Mesenchymal stem cell (in vitro differentiated cells and primary cell): Measurements from ENCODE around the gene CKAP2L.

Experiments used
- DNase-seq: peaks from one replicate; pipeline ENCODE4 v3.0.0-alpha.2; 2013
- H2AFZ ChIP-seq: one replicate; pipeline ENCODE4 v1.6.1; 2013; ENCODE audit warnings: low read depth, mild to moderate bottlenecking, control low read depth, inconsistent platforms, low read length, moderate library complexity
- H2AK5ac ChIP-seq: 2 replicates; pipeline ENCODE4 v1.6.1; 2013; ENCODE audit warnings: low read length, moderate library complexity, mild to moderate bottlenecking, inconsistent platforms; ENCODE audit not compliant: severe bottlenecking
- H2BK120ac ChIP-seq: one replicate; pipeline ENCODE4 v1.6.1; 2013; ENCODE audit warnings: low read depth, mild to moderate bottlenecking, inconsistent platforms, low read length, moderate library complexity
- H2BK12ac ChIP-seq, 2 experiments: one replicate each; pipeline ENCODE4 v1.6.1; 2013; ENCODE audit warnings: inconsistent platforms in 2 of 2, low read length in 2 of 2, mild to moderate bottlenecking in 2 of 2, moderate library complexity in 2 of 2, control low read depth in 1 of 2
- H2BK15ac ChIP-seq: one replicate; pipeline ENCODE4 v1.6.1; 2013; ENCODE audit warnings: mild to moderate bottlenecking, low read depth, inconsistent platforms; ENCODE audit not compliant: poor library complexity, severe bottlenecking
- H2BK5ac ChIP-seq: 2 replicates; pipeline ENCODE4 v1.6.1; 2013; ENCODE audit warnings: low read depth, mild to moderate bottlenecking, low read length, control low read depth, inconsistent platforms; ENCODE audit not compliant: poor library complexity, severe bottlenecking
- H3K14ac ChIP-seq, 2 experiments: one replicate each; pipeline ENCODE4 v1.6.1; 2013; ENCODE audit warnings: inconsistent platforms in 2 of 2, low read length in 2 of 2, control low read depth in 1 of 2, mild to moderate bottlenecking in 1 of 2, moderate library complexity in 1 of 2
- H3K18ac ChIP-seq, 2 experiments: one replicate each; pipeline ENCODE4 v1.6.1; 2013; ENCODE audit warnings: inconsistent platforms in 2 of 2, low read length in 2 of 2, control low read depth in 1 of 2, low read depth in 1 of 2, mild to moderate bottlenecking in 1 of 2
- H3K23ac ChIP-seq, 2 experiments: one replicate each; pipeline ENCODE4 v1.6.1; 2013; ENCODE audit warnings: inconsistent platforms in 2 of 2, low read length in 2 of 2, mild to moderate bottlenecking in 2 of 2, moderate library complexity in 2 of 2, control low read depth in 1 of 2
- H3K27ac ChIP-seq: 2 replicates; pipeline ENCODE4 v1.5.1; 2013; ENCODE audit warnings: mild to moderate bottlenecking, moderate library complexity, low read length, control low read depth, inconsistent platforms; ENCODE audit not compliant: poor library complexity, severe bottlenecking
- H3K27me3 ChIP-seq, 2 experiments: 2 replicates each; pipeline versions ENCODE4 v1.6.1 to v1.7.0; 2013; ENCODE audit warnings: low read length in 2 of 2, mild to moderate bottlenecking in 2 of 2, moderate library complexity in 2 of 2, control low read depth in 1 of 2, inconsistent platforms in 1 of 2; ENCODE audit not compliant: control insufficient read depth in 1 of 2, insufficient read depth in 1 of 2
- H3K36me3 ChIP-seq, 2 experiments: 2 replicates each; pipeline versions ENCODE4 v1.6.1 to v1.7.0; 2013; ENCODE audit warnings: low read length in 2 of 2, control low read depth in 1 of 2, inconsistent platforms in 1 of 2, low read depth in 1 of 2, mild to moderate bottlenecking in 1 of 2; ENCODE audit not compliant: insufficient read depth in 2 of 2, control insufficient read depth in 1 of 2
- H3K4ac ChIP-seq, 2 experiments: one replicate each; pipeline ENCODE4 v1.6.1; 2013; ENCODE audit warnings: inconsistent platforms in 2 of 2, low read length in 2 of 2, mild to moderate bottlenecking in 2 of 2, moderate library complexity in 2 of 2, control low read depth in 1 of 2, low read depth in 1 of 2
- H3K4me1 ChIP-seq: 2 replicates; pipeline ENCODE4 v1.6.1; 2013; ENCODE audit warnings: low read depth, low read length, control low read depth; ENCODE audit not compliant: control insufficient read depth, insufficient read depth
- H3K4me2 ChIP-seq: 2 replicates; pipeline ENCODE4 v1.6.1; 2013; ENCODE audit warnings: low read length, mild to moderate bottlenecking, inconsistent platforms; ENCODE audit not compliant: poor library complexity, severe bottlenecking
- H3K4me3 ChIP-seq, 2 experiments: 2 replicates each; pipeline versions ENCODE4 v1.5.1 to v1.7.0; 2013; ENCODE audit warnings: low read length in 2 of 2, mild to moderate bottlenecking in 2 of 2, control low read depth in 1 of 2, low read depth in 1 of 2; ENCODE audit not compliant: insufficient read depth in 1 of 2
- H3K79me1 ChIP-seq: replicated peaks from 2 replicates; pipeline ENCODE4 v1.6.1; 2013; ENCODE audit warnings: mild to moderate bottlenecking, control low read depth, low read length, inconsistent platforms; ENCODE audit not compliant: poor library complexity, severe bottlenecking
- H3K9ac ChIP-seq: 2 replicates; pipeline ENCODE4 v1.7.0; 2013; ENCODE audit warnings: mild to moderate bottlenecking, low read length, moderate library complexity
- H3K9me3 ChIP-seq: 2 replicates; pipeline ENCODE4 v1.7.0; 2013; ENCODE audit warnings: mild to moderate bottlenecking, low read length; ENCODE audit not compliant: control insufficient read depth
- H4K8ac ChIP-seq: one replicate; pipeline ENCODE4 v1.6.1; 2013; ENCODE audit warnings: inconsistent platforms, mild to moderate bottlenecking, low read length, moderate library complexity
- H4K91ac ChIP-seq: one replicate; pipeline ENCODE4 v1.6.1; 2013; ENCODE audit warnings: mild to moderate bottlenecking, low read length, inconsistent platforms
- WGBS: methylation state at CpG from one replicate; pipeline ENCODE4 v1.1.7; 2013; ENCODE audit warnings: mixed read lengths; 5-methylcytosine and 5-hydroxymethylcytosine counted together

Gene CKAP2L

DNA sequence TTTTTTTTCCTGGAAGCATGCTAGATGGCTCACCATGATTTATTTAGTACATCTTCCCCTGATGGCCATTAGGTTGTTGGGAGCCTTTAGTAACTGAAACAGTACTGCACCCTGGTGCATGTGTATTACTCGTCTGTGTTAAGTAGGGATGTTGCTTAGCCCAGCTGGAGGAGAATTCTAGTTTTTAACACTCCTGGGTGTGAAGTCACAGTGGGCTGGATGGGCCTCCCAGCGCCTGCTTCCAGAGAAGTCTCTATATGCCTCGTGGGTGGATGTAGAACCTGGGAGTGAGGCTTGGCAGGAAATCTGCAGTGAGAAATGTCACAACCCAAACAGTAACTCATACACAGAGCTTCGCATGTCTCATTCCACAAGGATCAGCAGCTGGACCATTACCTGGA, 72.5 kb downstream of the CKAP2L start:
- H2AK5ac ChIP-seq, result peak overlapping the region; percentile 98
- 52% methylated on average over 1 of the region's 4 CpGs for WGBS
- peak overlapping the region; percentile 88 for H4K91ac ChIP-seq
- peaks cover 13% of the 10 kb centered on the region for H3K4me1 ChIP-seq
- no peak overlapping the region for H2AFZ ChIP-seq
- peak; percentile 35 for DNase-seq
- peak overlapping the region; percentile 92 for H2BK15ac ChIP-seq
- no peak overlapping the region for H2BK120ac ChIP-seq
- H3K27me3 ChIP-seq, result no peaks in the 10 kb centered on the region
- H3K27ac ChIP-seq, result peak overlapping the region; percentile 83
- H3K9ac ChIP-seq, result peak overlapping the region; percentile 82
- peak overlapping the region; percentile 61 to 86 for H3K18ac ChIP-seq
- no peaks in the 10 kb centered on the region for H3K9me3 ChIP-seq
- H3K4me2 ChIP-seq, result no peak overlapping the region
- H3K14ac ChIP-seq, result no peak overlapping the region
- no peaks in the 10 kb centered on the region for H3K36me3 ChIP-seq
- H4K8ac ChIP-seq, result peak overlapping the region; percentile 66
- H3K79me1 ChIP-seq, result no peaks in the 10 kb centered on the region
- no peak overlapping the region for H3K23ac ChIP-seq
- no peak overlapping the region for H2BK5ac ChIP-seq
- H3K4ac ChIP-seq, result peak overlapping the region; percentile 42 to 71
- H2BK12ac ChIP-seq, result peak overlapping the region; percentile 90
- peak overlapping the region in 1 of 2 experiments; percentile 32 for H3K4me3 ChIP-seq

DNA sequence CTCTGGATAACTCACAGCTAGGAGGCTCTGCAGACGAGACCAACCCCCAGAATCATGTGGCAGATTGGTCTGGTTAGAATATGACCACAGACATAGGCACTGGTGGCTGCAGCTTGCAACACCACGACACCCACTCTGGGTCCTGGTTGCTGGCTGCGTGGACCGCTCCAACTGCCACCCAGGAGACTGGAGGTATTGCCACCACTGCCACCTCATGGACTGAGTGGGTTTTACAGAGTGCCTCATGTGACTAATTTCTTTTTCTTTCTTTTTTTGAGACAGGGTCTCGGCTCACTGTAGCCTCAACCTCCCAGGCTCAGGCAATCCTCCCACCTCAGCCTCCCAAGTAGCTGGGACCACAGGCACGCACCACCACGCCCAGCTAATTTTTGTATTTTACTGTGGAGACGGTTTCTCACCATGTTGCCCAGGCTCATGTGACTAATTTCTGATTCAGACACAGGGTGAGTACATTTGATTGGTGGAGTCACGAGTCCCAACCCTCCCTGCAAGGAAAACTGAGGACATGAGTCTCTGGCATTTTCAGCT, 73.5 kb downstream of the CKAP2L start:
- Histone ChIP-seq H3K18ac (peak overlapping the region; percentile 38 to 42), H3K36me3 (no peaks in the 10 kb centered on the region), H2BK5ac (no peak overlapping the region), H3K79me1 (no peaks in the 10 kb centered on the region), H2BK12ac (peak overlapping the region; percentile 15 to 69), H3K4me2 (no peak overlapping the region), H3K4me3 (no peak overlapping the region), H3K27me3 (no peaks in the 10 kb centered on the region), H3K27ac (no peak overlapping the region), H2AFZ (peak overlapping the region; percentile 54), H3K4me1 (peaks cover 13% of the 10 kb centered on the region), H2BK120ac (no peak overlapping the region), H2BK15ac (no peak overlapping the region), H4K8ac (peak overlapping the region; percentile 10), H3K9me3 (no peaks in the 10 kb centered on the region), H3K14ac (no peak overlapping the region), H3K23ac (no peak overlapping the region), H3K4ac (peak overlapping the region in 1 of 2 experiments; percentile 73), H3K9ac (peak overlapping the region; percentile 82), H4K91ac (no peak overlapping the region), H2AK5ac (peak overlapping the region; percentile 19)
- peak; percentile 68 for DNase-seq
- 75% methylated on average over 9 of the region's 9 CpGs for WGBS

DNA sequence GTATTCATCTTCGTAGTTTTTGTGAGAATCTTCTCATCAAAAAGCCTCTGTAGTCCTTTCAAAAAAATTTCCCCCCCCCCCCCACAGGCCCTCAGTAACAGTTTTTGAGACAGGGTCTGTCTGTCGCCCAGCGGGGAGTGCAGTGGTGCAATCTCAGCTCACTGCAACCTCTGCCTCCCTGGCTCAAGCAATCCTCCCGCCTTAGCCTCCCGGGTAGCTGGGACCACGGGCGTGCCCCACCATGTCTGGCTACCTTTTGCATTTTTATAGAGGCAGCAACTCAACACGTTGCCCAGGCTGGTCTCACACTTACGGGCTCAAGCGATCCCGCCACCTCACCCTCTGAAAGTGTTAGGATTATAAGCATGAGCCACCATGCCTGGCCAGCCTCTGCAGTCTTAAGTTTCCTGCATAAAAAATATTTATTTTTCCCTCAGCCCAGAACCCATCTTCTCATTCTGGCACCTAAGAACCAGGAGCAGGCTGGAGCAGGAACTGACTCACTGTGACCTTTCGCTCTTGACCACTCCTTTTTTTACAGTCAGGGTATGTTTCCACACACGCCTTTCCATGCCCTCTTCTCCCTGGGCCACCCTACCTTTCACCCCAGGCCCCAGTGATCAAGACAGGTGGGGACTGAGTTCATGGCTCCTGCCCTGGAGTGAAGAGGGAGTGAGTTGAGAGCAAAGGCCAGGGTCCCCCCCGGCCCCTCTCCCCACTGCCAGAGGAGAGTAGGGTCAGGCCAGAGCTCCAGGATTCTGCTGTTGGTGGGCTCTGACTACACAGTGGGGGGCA, 76.1 kb downstream of the CKAP2L start:
- no peak overlapping the region for H4K91ac ChIP-seq
- no peaks in the 10 kb centered on the region for H3K9me3 ChIP-seq
- peak overlapping the region; percentile 33 for H4K8ac ChIP-seq
- H2BK5ac ChIP-seq, result no peak overlapping the region
- H3K9ac ChIP-seq, result no peak overlapping the region
- H2BK15ac ChIP-seq, result no peak overlapping the region
- H3K4me3 ChIP-seq, result no peak overlapping the region
- no peak overlapping the region for H3K27ac ChIP-seq
- peak overlapping the region in 1 of 2 experiments; percentile 18 for H2BK12ac ChIP-seq
- no peak overlapping the region for H2AK5ac ChIP-seq
- H2AFZ ChIP-seq, result no peak overlapping the region
- H3K36me3 ChIP-seq, result no peaks in the 10 kb centered on the region
- peaks cover 13% of the 10 kb centered on the region for H3K4me1 ChIP-seq
- no peak overlapping the region for H3K18ac ChIP-seq
- H2BK120ac ChIP-seq, result no peak overlapping the region
- no peak overlapping the region for H3K14ac ChIP-seq
- no peaks in the 10 kb centered on the region for H3K27me3 ChIP-seq
- H3K4me2 ChIP-seq, result no peak overlapping the region
- no peaks in the 10 kb centered on the region for H3K79me1 ChIP-seq
- no peak overlapping the region for H3K23ac ChIP-seq
- peak; percentile 38 for DNase-seq
- H3K4ac ChIP-seq, result no peak overlapping the region
- 89% methylated on average over 14 of the region's 14 CpGs for WGBS

DNA sequence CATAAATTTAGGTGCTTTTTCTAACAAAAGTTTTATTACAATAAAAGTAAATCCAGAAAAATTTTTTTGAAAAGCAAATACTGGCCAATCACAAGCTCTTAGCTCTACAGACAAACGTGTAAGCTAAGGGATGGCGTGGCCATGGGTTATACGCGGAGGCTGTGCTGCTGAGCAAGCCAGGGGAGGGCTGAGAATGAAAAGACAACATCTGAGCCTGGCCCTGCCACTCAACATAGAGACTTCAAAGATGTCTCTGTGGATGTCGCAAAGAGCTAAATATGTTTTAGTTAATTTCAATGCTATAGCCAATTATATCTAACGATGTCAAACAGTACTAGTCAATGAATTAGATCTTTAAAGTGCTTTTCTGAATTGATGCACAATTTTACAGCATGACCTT, 76.9 kb downstream of the CKAP2L start:
- no peaks in the 10 kb centered on the region for H3K9me3 ChIP-seq
- no peak for DNase-seq
- H3K36me3 ChIP-seq, result no peaks in the 10 kb centered on the region
- H3K18ac ChIP-seq, result no peak overlapping the region
- no peaks in the 10 kb centered on the region for H3K79me1 ChIP-seq
- no peak overlapping the region for H2AK5ac ChIP-seq
- H2BK12ac ChIP-seq, result no peak overlapping the region
- H3K4me2 ChIP-seq, result no peak overlapping the region
- no peak overlapping the region for H2BK5ac ChIP-seq
- H3K4ac ChIP-seq, result no peak overlapping the region
- H3K23ac ChIP-seq, result no peak overlapping the region
- H3K14ac ChIP-seq, result no peak overlapping the region
- no peak overlapping the region for H4K91ac ChIP-seq
- no peak overlapping the region for H2BK120ac ChIP-seq
- no peak overlapping the region for H3K27ac ChIP-seq
- H3K4me3 ChIP-seq, result no peak overlapping the region
- no peak overlapping the region for H3K9ac ChIP-seq
- WGBS, result 92% methylated on average over 5 of the region's 6 CpGs
- peaks cover 6% of the 10 kb centered on the region for H3K4me1 ChIP-seq
- no peak overlapping the region for H2AFZ ChIP-seq
- H3K27me3 ChIP-seq, result no peaks in the 10 kb centered on the region
- H2BK15ac ChIP-seq, result no peak overlapping the region
- no peak overlapping the region for H4K8ac ChIP-seq
